GM12878 (cell line): ENCODE measurements around the gene MOGAT2. TPM values are rescaled to one million over a fixed set of nuclear protein-coding genes. Genes with fewer than 3 reads are reported as not detected.
A peak's percentile ranks its signal among the peaks of the same experiment; 100 is the strongest.

Experiments used
- ATAC-seq: fragments of 200-7000 bp; cut with Tn5 transposase; 3 replicates; pipeline ENCODE4 v1.9.1; 2020; ENCODE audit warnings: mild to moderate bottlenecking, moderate library complexity
- BruUV-seq: library from RNA; stranded (reverse); fragments of 400-500 nt; replicated peaks from 2 replicates; lab custom pipeline; 2021; lab: Mats Ljungman, UMichigan
- CTCF ChIA-PET: fragments of 300-600 bp; sonication (Branson Sonifier 250); formaldehyde crosslinking; extraction: SDS; loops from one replicate; lab custom pipeline; 2021; ENCODE audit warnings: inconsistent platforms; lab: Yijun Ruan, JAX
- POLR2A ChIA-PET: fragments of 350-600 bp; formaldehyde crosslinking; extraction: SDS; loops from one replicate; lab custom pipeline; 2021; ENCODE audit warnings: inconsistent platforms; lab: Charles Lee
- RAD21 ChIA-PET: fragments of 300-600 bp; sonication (Branson Sonifier 250); formaldehyde crosslinking; loops from one replicate; lab custom pipeline; 2023; ENCODE audit warnings: antibody characterized with exemption; ENCODE audit not compliant: unreplicated experiment; lab: Charles Lee
- SMC1A ChIA-PET: fragments of 300-600 bp; sonication (Branson Sonifier 250); formaldehyde crosslinking; loops from one replicate; lab custom pipeline; 2023; ENCODE audit not compliant: unreplicated experiment, uncharacterized antibody; lab: Charles Lee
- DNase-seq: peaks from one replicate; pipeline ENCODE4 v3.0.0-alpha.2; 2011; ENCODE audit warnings: low read depth, low spot score
- FAIRE-seq: peaks from 3 replicates; lab custom pipeline; 2011; peaks lifted over from hg19 to GRCh38; lab: Jason Lieb, UNC
- H2AFZ ChIP-seq: 2 replicates; pipeline ENCODE4 v1.6.0; 2011; ENCODE audit warnings: low read depth, low read length, control low read depth; ENCODE audit not compliant: control insufficient read depth
- H3K27ac ChIP-seq: 2 replicates; pipeline ENCODE4 v1.5.1; 2011; ENCODE audit warnings: control low read depth; ENCODE audit not compliant: control insufficient read depth, insufficient read depth
- H3K27me3 ChIP-seq, 2 experiments: replicated peaks in 1 of 2; 2 replicates each; pipeline versions ENCODE4 v1.6.0 to v1.6.1; 2011; ENCODE audit warnings: low read length in 1 of 2; ENCODE audit not compliant: control insufficient read depth in 2 of 2, insufficient read depth in 2 of 2
- H3K36me3 ChIP-seq, 2 experiments: 2 replicates each; pipeline ENCODE4 v1.5.1; 2011; ENCODE audit warnings: low read length in 1 of 2; ENCODE audit not compliant: control insufficient read depth in 2 of 2, insufficient read depth in 2 of 2
- H3K4me1 ChIP-seq: 2 replicates; pipeline ENCODE4 v1.6.1; 2011; ENCODE audit warnings: mild to moderate bottlenecking, low read length, moderate library complexity, mixed read lengths; ENCODE audit not compliant: control insufficient read depth, insufficient read depth
- H3K4me2 ChIP-seq: 2 replicates; pipeline ENCODE4 v1.6.0; 2011; ENCODE audit warnings: control low read depth; ENCODE audit not compliant: control insufficient read depth, insufficient read depth
- H3K4me3 ChIP-seq: fragments of 200-600 bp; sonication (generic); 2 replicates; pipeline ENCODE4 v1.5.1; 2016
- H3K79me2 ChIP-seq: 2 replicates; pipeline ENCODE4 v1.6.0; 2011; ENCODE audit warnings: low read length; ENCODE audit not compliant: control insufficient read depth, insufficient read depth
- H3K9ac ChIP-seq: 2 replicates; pipeline ENCODE4 v1.8.0; 2011; ENCODE audit warnings: low read length, control low read depth, mixed read lengths; ENCODE audit not compliant: control insufficient read depth, insufficient read depth
- H3K9me3 ChIP-seq: replicated peaks from 3 replicates; pipeline ENCODE4 v1.5.1; 2011; ENCODE audit warnings: mild to moderate bottlenecking, low read length; ENCODE audit not compliant: control insufficient read depth, insufficient read depth
- H4K20me1 ChIP-seq: 2 replicates; pipeline ENCODE4 v1.6.0; 2011; ENCODE audit not compliant: control insufficient read depth, insufficient read depth
- BRCA1 ChIP-seq: IDR thresholded peaks from 2 replicates; pipeline ENCODE4 v1.6.1; 2011; ENCODE audit warnings: low read depth, low read length, improper control_type of control experiment
- CHD4 ChIP-seq: fragments of 200-600 bp; sonication (generic); IDR thresholded peaks from 2 replicates; pipeline ENCODE4 v1.6.1; 2016; ENCODE audit warnings: mild to moderate bottlenecking
- DPF2 ChIP-seq: fragments of 450-650 bp; IDR thresholded peaks from 2 replicates; pipeline ENCODE4 v1.6.1; 2017; ENCODE audit warnings: mild to moderate bottlenecking
- IKZF2 ChIP-seq, 2 experiments: fragments of 450-650 bp; IDR thresholded peaks; 2 replicates each; pipeline ENCODE4 v1.6.1; 2017; ENCODE audit warnings: mild to moderate bottlenecking in 2 of 2, moderate library complexity in 2 of 2
- KAT2A ChIP-seq: conservative IDR thresholded peaks from 2 replicates; pipeline ENCODE4 v1.6.1; 2011; ENCODE audit warnings: low read depth, low read length; ENCODE audit not compliant: control insufficient read depth
- MLLT1 ChIP-seq: fragments of 450-650 bp; IDR thresholded peaks from 2 replicates; pipeline ENCODE4 v1.6.1; 2016; ENCODE audit warnings: mild to moderate bottlenecking
- MTA3 ChIP-seq: IDR thresholded peaks from 2 replicates; pipeline ENCODE4 v1.6.1; 2012; ENCODE audit warnings: low read length, inconsistent platforms, borderline replicate concordance
- NR2C1 ChIP-seq: fragments of 450-650 bp; IDR thresholded peaks from 2 replicates; pipeline ENCODE4 v1.6.1; 2017; ENCODE audit warnings: antibody characterized with exemption, mild to moderate bottlenecking, moderate library complexity
- NR2F1 ChIP-seq: fragments of 450-650 bp; conservative IDR thresholded peaks from 2 replicates; pipeline ENCODE4 v1.6.1; 2017; ENCODE audit warnings: mild to moderate bottlenecking
- POLR2A ChIP-seq: IDR thresholded peaks from 2 replicates; pipeline ENCODE4 v1.6.1; 2011; ENCODE audit warnings: low read depth, mild to moderate bottlenecking, low read length
- RAD51 ChIP-seq: fragments of 450-650 bp; IDR thresholded peaks from 2 replicates; pipeline ENCODE4 v1.6.1; 2016; ENCODE audit warnings: moderate library complexity, mild to moderate bottlenecking, inconsistent platforms
- RCOR1 ChIP-seq: conservative IDR thresholded peaks from 2 replicates; pipeline ENCODE4 v1.6.1; 2012; ENCODE audit warnings: low read depth, low read length, improper control_type of control experiment
- SIN3A ChIP-seq: IDR thresholded peaks from 2 replicates; pipeline ENCODE4 v1.6.1; 2012; ENCODE audit warnings: low read depth, low read length, improper control_type of control experiment
- SIX5 ChIP-seq: IDR thresholded peaks from 2 replicates; pipeline ENCODE4 v1.6.1; 2011; ENCODE audit warnings: mild to moderate bottlenecking, low read depth, low read length, moderate library complexity; ENCODE audit not compliant: severe bottlenecking
- SMC3 ChIP-seq: IDR thresholded peaks from 2 replicates; pipeline ENCODE4 v1.6.1; 2011; ENCODE audit warnings: low read length, improper control_type of control experiment, borderline replicate concordance
- SP1 ChIP-seq: IDR thresholded peaks from one replicate; pipeline ENCODE4 v1.6.1; 2011; ENCODE audit warnings: low read depth, low read length
- SREBF1 ChIP-seq: IDR thresholded peaks from 2 replicates; pipeline ENCODE4 v1.6.1; 2012; ENCODE audit warnings: mild to moderate bottlenecking, low read length
- STAT3 ChIP-seq: IDR thresholded peaks from 2 replicates; pipeline ENCODE4 v1.6.1; 2011; ENCODE audit warnings: low read depth, low read length, improper control_type of control experiment
- USF1 ChIP-seq: IDR thresholded peaks from 2 replicates; pipeline ENCODE4 v1.6.1; 2011; ENCODE audit warnings: borderline replicate concordance, low read depth, mild to moderate bottlenecking, moderate library complexity, mixed read lengths, low read length; ENCODE audit not compliant: insufficient read depth; ENCODE audit errors: extremely low read length
- ZBED1 ChIP-seq: IDR thresholded peaks from 2 replicates; pipeline ENCODE4 v1.6.1; 2016; ENCODE audit warnings: borderline replicate concordance
- WGBS: methylation state at CpG from one replicate; pipeline ENCODE4 v1.1.6; 2016; ENCODE audit warnings: low lambda C conversion rate; ENCODE audit not compliant: insufficient replicate concordance, insufficient coverage; ENCODE audit errors: missing lambda C conversion rate; 5-methylcytosine and 5-hydroxymethylcytosine counted together
- in situ Hi-C: fragments of 300-500 bp; cut with MboI; formaldehyde crosslinking; loops from 9 replicates; pipeline ENCODE4 v1.14.3; 2018; ENCODE audit warnings: mixed read lengths
- intact Hi-C: fragments of 100-400 bp; cut with micrococcal nuclease; formaldehyde crosslinking; loops from one replicate; pipeline ENCODE4 v1.14.2; 2022; ENCODE audit not compliant: unreplicated experiment
- polyA plus RNA-seq, 11 experiments: library from polyadenylated mRNA; depleted of rRNA in 4 of 11; unstranded in 6 of 11; stranded (reverse) in 5 of 11; fragments of >200 nt; fragmentation: Nextera tagmentation in 4 of 11; fragmentation: Illumina TruSeq in 1 of 11; extraction: Ambion mirVana in 4 of 11; extraction: Trizol in 1 of 11; gene quantifications; 1 replicate in 1 of 11; 2 replicates in 10 of 11; pipeline versions ENCODE4 v1.2.1 to v1.2.3, GENCODE V29; 2011 to 2016; ENCODE audit warnings: inconsistent platforms in 2 of 11, missing spikeins in 2 of 11, low read depth in 1 of 11
- total RNA-seq, 4 experiments: library from RNA; depleted of rRNA in 3 of 4; stranded (reverse); fragments of >200 nt in 3 of 4; fragmentation: Illumina TruSeq in 1 of 4; extraction: Trizol in 1 of 4; gene quantifications; 2 replicates each; pipeline versions ENCODE4 v1.2.1 to v1.2.3, GENCODE V29; 2013 to 2021
- TF ChIP-seq, protein P1 (sequence below): IDR thresholded peaks from 2 replicates; pipeline ENCODE4 v1.6.1; 2012; ENCODE audit warnings: low read depth, low read length, improper control_type of control experiment

The MOGAT2 gene
- total and polyA plus RNA-seq, 10 of the 15 experiments (the other 5 are each of a cell fraction or from before 2014, with no cell fraction given), result 0.15 to 0.45 (median 0.22) TPM; not detected in 1

DNA sequence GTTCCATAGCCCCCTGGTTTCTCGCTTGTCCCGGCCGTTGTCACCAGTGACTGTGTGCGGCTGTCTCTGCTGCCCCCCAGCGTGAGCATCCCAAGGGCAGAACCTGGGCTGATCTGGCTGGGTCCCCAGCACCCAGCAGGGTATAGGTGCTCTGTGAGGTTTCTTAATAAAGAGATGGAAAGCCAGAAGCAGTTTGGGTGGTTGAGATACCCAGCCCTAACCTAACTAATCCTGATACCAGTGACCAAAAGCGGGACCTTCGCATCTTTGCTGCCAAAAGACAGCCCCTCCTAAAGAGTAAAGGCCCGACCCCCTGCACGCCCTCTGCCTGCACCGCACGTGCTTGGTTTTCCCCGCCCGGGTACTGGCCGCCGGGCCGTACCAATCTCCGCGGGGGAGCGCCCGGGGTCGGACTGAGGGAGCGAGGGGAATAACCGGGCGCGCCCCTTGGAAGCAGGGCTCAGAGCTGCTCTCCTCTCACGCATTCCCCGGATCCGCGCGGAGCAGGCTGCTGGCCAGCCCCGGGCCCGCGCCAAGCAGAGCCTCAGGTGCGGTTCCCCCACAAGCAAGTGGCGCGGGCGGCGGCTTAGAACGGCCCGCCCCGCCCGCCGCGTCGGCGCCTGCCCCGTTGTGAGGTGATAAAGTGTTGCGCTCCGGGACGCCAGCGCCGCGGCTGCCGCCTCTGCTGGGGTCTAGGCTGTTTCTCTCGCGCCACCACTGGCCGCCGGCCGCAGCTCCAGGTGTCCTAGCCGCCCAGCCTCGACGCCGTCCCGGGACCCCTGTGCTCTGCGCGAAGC, 50.7 kb downstream of the MOGAT2 start, which contains the start of gene DGAT2:
Gene DGAT2 (plus strand): TSS at position 667 of the 797 bp plus-strand sequence. CDS start 214 bp downstream, outside the sequence.
- H3K4me3 ChIP-seq, result peak within 1 kb of the TSS; percentile 79
- ATAC-seq (peak; percentile 82), FAIRE-seq (no peak), DNase-seq (peak; percentile 47)
- peaks cover 6% of the 10 kb centered on the region; the same call in 1 of the 2 replicates for H3K79me2 ChIP-seq
- POLR2A ChIA-PET, result interaction anchor here (1.0 kb wide), 1 partner anchor 18 kb away, joined by 4 read pairs; no protein-coding TSS in a partner anchor
- intact Hi-C loops (loop anchor here (1.0 to 10.0 kb wide), 3 partner anchors 45 to 206 kb away; partner anchors contain the start of gene SERPINH1), in situ Hi-C loops (loop anchor here (5.0 kb wide), 1 partner anchor 41 kb away; no protein-coding TSS in a partner anchor)
- H3K36me3 ChIP-seq, result no peaks in the 10 kb centered on the region
- H3K4me2 ChIP-seq, result peak within 1 kb of the TSS; percentile 95
- RAD21 ChIA-PET, result interaction anchor here (0.8 to 3.7 kb wide), 2 partner anchors 19 to 45 kb away, joined by 3 to 21 read pairs; no protein-coding TSS in a partner anchor
- peaks cover 44% of the 10 kb centered on the region for H3K4me1 ChIP-seq
- SMC1A ChIA-PET, result interaction anchor here (0.8 to 2.3 kb wide), 4 partner anchors 17 to 105 kb away, joined by 3 to 9 read pairs (median 4); no protein-coding TSS in a partner anchor
- BruUV-seq, result no TSS peak
- under 1% methylated on average over 58 of the region's 66 CpGs for WGBS
- H4K20me1 ChIP-seq, result no peaks in the 10 kb centered on the region
- H3K27ac ChIP-seq, result peak within 1 kb of the TSS; percentile 90
- no peaks in the 10 kb centered on the region for H3K27me3 ChIP-seq
- H2AFZ ChIP-seq, result peak within 1 kb of the TSS; percentile 97
- peak within 1 kb of the TSS; percentile 75 for H3K9ac ChIP-seq
- CTCF ChIA-PET, result interaction anchor here (1.3 to 3.7 kb wide), 3 partner anchors 13 to 62 kb away, joined by 3 to 22 read pairs (median 8); no protein-coding TSS in a partner anchor
- no peaks in the 10 kb centered on the region for H3K9me3 ChIP-seq
- TF ChIP-seq MLLT1 (peak; percentile 58; the same call in 1 of the 2 replicates), BRCA1 (0 out of 2 replicates have a peak, but pooled peaks have one; percentile 18), IKZF2 (IDR thresholded peaks at IDR 0.05) (peak in 1 of 2 experiments; percentile 22; a peak in 1 of 4 replicates), NR2C1 (no peak), DPF2 (peak; percentile 96), USF1 (peak; percentile 51), STAT3 (0 out of 2 replicates have a peak, but pooled peaks have one; percentile 28), RAD51 (peak; percentile 62), KAT2A (no peak), SREBF1 (peak; percentile 97), CHD4 (no peak), NR2F1 (peak; percentile 85), SIX5 (peak; percentile 16), RCOR1 (no peak), ZBED1 (no peak), SIN3A (no peak; the same call in 1 of the 2 replicates), POLR2A (peak; percentile 88), SMC3 (peak; percentile 8; the same call in 1 of the 2 replicates), SP1 (peak; percentile 60), MTA3 (no peak)
- TF ChIP-seq, protein P1, sequence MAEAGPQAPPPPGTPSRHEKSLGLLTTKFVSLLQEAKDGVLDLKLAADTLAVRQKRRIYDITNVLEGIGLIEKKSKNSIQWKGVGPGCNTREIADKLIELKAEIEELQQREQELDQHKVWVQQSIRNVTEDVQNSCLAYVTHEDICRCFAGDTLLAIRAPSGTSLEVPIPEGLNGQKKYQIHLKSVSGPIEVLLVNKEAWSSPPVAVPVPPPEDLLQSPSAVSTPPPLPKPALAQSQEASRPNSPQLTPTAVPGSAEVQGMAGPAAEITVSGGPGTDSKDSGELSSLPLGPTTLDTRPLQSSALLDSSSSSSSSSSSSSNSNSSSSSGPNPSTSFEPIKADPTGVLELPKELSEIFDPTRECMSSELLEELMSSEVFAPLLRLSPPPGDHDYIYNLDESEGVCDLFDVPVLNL, result no peak
